ENCODE data around the gene SNRPD2.
"Not testable (repeated sequence)": the region's sequence is repeated elsewhere in the genome, so short reads cannot be mapped to it uniquely, and the experiment has no call there.

SNRPD2 gene

GRCh38 chr19:45691516-45692186 lies at the start of gene SNRPD2:
TSS of gene SNRPD2 (minus strand) at chr19:45691953. CDS start at chr19:45691888, 65 bp downstream.
- peak; percentile 80 to 87 for DNase-seq (ENCODE audit: extremely low read depth in 1 of 2, low read depth in 1 of 2)

GRCh38 chr19:45739498-45740439 lies 48.0 kb upstream of the SNRPD2 start:
- no peak for DNase-seq (ENCODE audit: extremely low read depth in 1 of 2, low read depth in 1 of 2)

GRCh38 chr19:45733160-45733810 lies 41.5 kb upstream of the SNRPD2 start, which contains the start of gene MEIOSIN:
TSS of gene MEIOSIN (plus strand) at chr19:45733439. CDS start at chr19:45735377, 1,938 bp downstream.
- DNase-seq (ENCODE audit: extremely low read depth in 1 of 2, low read depth in 1 of 2): no peak

GRCh38 chr19:45730368-45731288 lies 38.9 kb upstream of the SNRPD2 start, which contains the start of gene FBXO46:
TSS of gene FBXO46 (minus strand) at chr19:45730896. CDS start at chr19:45713495, 17,401 bp downstream.
- DNase-seq (ENCODE audit: extremely low read depth in 1 of 2, low read depth in 1 of 2): peak; percentile 81 to 84

GRCh38 chr19:45729800-45730290 lies 38.1 kb upstream of the SNRPD2 start:
- no peak for DNase-seq (ENCODE audit: extremely low read depth in 1 of 2, low read depth in 1 of 2)

- not testable (repeated sequence) for DNase-seq (ENCODE audit: extremely low read depth in 1 of 2, low read depth in 1 of 2)
These were observed 36.9 kb upstream of the SNRPD2 start for GRCh38 chr19:45728683-45729082.

- not testable (repeated sequence) for DNase-seq (ENCODE audit: extremely low read depth in 1 of 2, low read depth in 1 of 2)
These were observed 28.3 kb upstream of the SNRPD2 start for GRCh38 chr19:45720065-45720464.

- DNase-seq (ENCODE audit: extremely low read depth in 1 of 2, low read depth in 1 of 2): no peak
These were observed 26.4 kb upstream of the SNRPD2 start for GRCh38 chr19:45717983-45718650.

GRCh38 chr19:45717131-45717982 lies 25.6 kb upstream of the SNRPD2 start:
- peak; percentile 95 for DNase-seq (ENCODE audit: extremely low read depth in 1 of 2, low read depth in 1 of 2)

- DNase-seq (ENCODE audit: extremely low read depth in 1 of 2, low read depth in 1 of 2): no peak
These were observed 24.8 kb upstream of the SNRPD2 start for GRCh38 chr19:45716359-45717130.

GRCh38 chr19:45715139-45715538 lies 23.4 kb upstream of the SNRPD2 start:
- DNase-seq (ENCODE audit: extremely low read depth in 1 of 2, low read depth in 1 of 2): no peak

- DNase-seq (ENCODE audit: extremely low read depth in 1 of 2, low read depth in 1 of 2): no peak
These were observed 21.4 kb upstream of the SNRPD2 start for GRCh38 chr19:45713141-45713540.

- DNase-seq (ENCODE audit: extremely low read depth in 1 of 2, low read depth in 1 of 2): no peak
These were observed 20.9 kb upstream of the SNRPD2 start for GRCh38 chr19:45712699-45713067.

GRCh38 chr19:45711851-45712698 lies 20.3 kb upstream of the SNRPD2 start:
- DNase-seq (ENCODE audit: extremely low read depth in 1 of 2, low read depth in 1 of 2): no peak

- DNase-seq (ENCODE audit: extremely low read depth in 1 of 2, low read depth in 1 of 2): no peak
These were observed 18.8 kb upstream of the SNRPD2 start for GRCh38 chr19:45710356-45711130.

Measured in activated CD8-positive, alpha-beta memory T cell treated with anti-CD3 and anti-CD28 coated beads for 1 hour (primary cell).